ENCODE data around the gene VPS13D.
"Not testable (repeated sequence)": the region's sequence is repeated elsewhere in the genome, so short reads cannot be mapped to it uniquely, and the experiment has no call there.

The VPS13D gene

DNA sequence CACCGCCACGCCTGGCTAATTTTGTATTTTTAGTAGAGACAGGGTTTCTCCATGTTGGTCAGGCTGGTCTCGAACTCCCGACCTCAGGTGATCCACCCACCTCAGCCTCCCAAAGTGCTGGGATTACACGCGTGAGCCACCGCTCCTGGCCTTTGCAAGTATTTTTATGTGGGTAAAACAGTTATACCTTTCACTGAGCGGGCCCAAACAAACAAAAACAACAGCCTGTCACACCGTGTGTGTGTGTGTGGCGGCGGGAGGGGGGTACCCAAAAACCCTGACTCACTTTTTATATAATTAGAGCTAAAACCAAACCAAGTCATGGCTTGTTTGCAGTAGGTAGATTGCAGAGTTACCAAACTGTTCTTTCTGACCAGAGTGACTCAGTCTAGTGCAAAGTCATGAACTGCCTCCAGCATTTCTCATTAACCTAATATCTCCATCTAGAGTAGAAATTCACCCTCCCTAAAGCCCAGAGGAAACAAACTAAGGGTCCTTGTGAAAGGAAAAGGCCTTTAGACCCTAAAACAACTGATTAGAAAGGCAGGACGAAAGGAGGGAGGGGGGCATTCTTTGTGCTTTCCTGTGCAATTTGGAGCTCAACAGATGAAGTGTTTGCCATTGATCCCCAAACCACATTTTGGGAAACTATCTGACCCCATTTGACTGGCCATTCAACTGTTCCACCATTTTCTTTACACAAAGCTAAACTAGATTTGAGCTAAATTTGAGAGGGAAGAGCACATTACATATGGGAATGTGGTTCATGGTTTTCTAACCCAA, 207.2 kb downstream of the VPS13D start:
- DNase-seq: no peak

DNA sequence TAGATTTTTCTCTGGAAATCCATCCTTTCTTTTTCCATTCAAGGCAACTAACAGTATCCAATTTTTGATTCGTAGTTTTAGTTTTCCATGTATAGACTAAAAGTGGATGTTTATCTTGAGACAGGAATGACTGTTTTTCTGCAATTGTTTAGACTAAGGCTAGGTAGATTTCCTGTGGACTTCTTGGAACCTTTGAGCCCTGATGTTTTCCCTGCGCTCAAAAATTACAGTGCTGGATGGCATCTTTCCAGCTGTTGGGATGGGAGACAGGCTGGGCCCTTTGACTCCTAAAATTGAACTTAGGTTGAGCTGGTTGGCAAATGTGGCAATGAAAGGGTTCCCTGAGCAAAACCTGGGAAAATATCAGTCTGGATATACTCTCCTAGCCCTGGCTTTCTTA, 207.8 kb downstream of the VPS13D start:
- DNase-seq: no peak

DNA sequence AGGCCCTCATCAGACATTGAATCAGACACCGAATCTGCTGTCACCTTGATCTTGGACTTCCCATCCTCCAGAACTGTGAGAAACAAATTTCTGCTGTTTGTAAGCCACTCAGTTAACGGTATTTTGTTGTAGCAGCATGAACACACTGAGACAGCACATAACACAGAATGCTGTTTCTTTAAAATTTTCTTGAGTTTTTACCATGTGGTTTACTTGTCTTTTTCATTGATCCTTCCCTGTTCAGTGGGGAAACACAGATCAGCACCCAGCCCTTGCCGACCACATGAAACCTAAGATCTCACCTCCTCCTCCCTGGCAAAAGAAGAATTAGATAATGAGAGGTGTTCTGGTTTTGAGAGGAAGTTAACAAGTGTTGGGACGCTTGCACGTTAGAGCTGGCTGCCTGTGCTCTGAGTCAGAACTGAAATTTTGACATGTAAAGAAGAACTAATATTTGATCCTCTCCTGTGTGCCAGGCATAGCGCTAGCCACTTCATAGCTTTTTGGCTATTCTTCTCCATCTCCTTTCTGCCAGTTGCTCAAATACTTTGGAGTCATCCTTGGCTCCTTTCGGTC, 208.6 kb downstream of the VPS13D start:
- no peak for DNase-seq

DNA sequence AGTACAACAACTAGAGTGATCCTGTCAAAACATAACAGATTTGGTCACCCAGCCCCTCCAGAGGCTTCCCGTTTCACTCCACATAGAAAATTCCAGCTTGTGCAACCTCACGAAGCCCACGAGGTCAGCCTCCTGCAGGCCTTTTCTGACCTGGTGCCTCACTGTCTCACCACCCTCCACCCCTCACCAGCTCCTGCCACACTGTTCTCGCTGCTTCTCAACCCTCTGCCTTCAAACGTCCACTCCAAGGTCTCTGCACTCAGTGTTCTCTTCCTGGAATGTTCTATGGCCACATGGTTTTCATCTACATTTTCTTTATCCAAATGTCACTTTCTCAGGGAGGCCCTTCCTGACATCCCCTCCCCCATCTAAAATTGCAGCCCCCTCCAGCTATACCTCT, 209.2 kb downstream of the VPS13D start:
- no peak for DNase-seq

DNA sequence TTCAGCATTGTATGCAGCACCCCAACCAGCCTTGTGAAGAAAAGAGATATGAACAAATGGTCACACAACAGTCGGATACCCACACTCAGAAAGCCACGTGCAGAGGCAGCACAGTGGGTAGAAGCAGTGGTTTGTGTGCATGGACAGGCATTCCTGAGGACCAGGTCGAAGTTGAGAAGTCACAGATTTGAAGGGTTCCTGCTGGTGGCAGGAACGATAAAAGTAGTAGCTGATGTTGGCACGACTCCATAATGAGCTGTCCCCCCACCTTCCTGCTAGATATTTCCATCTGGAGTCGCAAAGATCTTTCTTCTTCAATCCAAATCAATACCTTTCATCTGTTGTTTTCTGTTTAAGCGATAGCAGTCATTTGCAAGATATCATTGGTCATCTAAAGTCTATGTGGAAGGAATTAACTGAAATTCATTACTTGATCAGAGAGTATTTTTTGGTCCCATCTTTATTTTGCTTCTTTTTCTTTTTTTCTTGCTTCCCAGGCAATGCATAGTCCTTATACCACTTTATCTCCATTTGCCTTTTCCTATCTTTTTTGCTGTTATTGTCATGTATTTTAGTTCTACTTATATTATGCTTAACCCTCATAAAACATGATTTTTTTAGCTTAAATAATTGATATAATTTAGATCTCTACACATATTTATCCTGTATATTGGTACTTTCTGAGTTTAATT, 211.7 kb downstream of the VPS13D start:
- no peak for DNase-seq

DNA sequence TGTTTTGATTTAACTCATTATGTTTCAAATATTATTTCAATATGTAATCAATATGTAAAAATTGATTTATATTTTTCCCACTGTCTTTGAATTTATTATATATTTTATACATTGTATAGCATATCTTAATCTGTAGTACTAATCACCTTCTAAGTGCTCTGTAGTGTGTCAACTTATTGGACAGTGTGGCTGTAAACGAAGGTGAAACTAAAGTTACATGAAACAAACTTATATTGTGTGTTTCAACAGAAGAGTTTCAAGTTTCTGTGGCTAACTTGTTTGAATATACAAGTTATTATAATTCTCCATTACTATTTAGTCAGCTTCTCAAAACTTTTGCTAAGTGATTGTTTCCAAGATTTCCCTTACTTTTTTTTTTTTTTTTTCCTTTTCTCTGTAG, 212.4 kb downstream of the VPS13D start:
- DNase-seq: no peak

DNA sequence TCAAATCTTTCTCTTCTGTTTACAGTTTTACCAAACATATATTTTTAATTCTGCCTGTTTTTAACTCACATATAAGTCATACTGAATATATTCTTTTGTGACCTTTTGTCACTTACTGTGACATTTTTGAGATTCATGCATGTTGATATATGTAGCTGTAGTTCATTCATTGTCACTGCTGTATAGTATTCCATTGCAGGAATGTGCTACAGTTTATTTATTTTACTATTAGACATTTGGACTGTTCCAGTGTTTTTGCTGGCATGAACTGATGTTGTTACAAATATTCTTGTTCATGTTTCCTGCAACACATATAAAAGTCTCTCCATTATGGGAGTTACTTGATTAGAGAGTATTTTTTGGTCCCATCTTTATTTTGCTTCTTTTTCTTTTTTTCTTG, 213.3 kb downstream of the VPS13D start:
- DNase-seq: no peak

DNA sequence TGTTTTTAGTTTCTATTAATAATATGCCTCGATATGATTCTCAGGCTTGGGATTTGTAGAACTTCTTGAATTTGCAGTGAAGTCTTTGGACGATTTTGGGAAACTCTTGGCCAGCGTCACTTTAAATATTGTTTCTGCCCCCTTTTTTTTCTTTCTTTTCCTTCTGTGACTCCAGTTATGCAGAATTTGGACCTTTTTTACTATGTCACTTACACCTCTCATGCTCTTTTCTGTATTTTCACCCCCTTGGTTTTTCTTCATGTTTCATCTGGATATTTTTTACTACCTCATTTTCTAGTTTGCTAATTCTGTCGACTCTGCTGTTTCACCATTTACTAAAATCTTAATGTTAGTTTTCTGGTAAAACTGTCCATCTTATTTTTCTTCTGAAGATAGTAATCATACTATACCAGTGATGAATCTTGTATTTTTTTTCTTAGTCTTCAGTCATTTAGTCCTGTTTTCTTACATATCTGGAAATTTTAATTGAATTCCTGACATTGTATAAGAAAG, 214.6 kb downstream of the VPS13D start:
- no peak for DNase-seq

DNA sequence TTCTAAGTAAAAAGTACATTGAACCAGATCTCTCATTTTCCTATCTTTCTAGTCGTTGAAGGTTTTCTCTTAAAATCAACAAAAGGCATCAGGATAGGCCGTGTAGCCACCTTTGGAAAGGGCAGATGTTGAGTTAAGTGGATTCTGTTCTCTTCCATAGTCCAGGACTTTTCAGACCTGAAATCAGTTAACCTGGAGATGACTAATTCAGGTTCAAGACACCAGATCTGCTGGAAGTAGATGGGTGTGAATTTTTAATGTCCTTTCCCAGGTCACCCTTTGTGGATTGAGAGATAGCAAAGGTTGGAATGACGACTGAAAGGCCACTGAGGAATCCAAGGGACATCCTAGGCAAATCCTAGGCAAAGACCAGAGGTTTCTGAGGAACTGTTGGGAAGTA, 215.4 kb downstream of the VPS13D start:
- no peak for DNase-seq

DNA sequence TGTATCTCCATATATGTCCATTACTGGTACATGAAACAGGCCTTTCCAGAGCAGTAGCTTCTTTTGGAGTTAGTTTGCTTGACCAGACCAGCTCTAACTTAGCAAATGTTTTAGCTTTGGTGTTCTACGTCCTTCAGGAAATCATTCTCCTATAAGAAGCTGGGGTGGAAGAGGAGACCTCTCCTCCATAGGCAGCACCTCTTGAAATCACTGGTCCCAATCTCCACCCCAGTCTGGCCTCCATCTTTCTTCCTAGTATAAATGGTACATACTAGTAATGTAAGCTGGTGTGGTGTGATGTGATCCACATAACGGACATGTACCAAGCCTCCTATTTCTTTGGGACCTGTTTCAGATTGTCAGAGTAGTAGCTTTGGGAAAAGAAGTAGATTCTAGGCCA, 216.8 kb downstream of the VPS13D start:
- no peak for DNase-seq

DNA sequence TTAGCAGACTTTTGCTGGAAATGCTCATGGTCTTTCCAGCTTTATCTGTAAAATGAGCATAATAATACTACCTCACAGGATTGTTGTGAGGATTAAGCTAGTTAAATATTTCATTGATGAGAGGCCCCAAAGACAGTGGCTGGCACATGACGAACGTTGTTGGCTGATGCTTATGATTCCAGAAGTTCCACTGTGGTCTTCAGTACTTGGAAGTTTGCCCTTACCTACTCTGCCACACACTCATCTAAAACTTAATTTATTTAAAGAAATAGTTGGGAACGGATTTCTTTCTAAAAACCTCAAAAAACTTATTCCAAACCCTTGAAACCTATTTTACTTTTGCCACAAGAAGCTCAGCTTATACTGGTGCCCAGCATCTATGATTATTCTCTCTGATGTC, 217.5 kb downstream of the VPS13D start:
- DNase-seq: no peak

DNA sequence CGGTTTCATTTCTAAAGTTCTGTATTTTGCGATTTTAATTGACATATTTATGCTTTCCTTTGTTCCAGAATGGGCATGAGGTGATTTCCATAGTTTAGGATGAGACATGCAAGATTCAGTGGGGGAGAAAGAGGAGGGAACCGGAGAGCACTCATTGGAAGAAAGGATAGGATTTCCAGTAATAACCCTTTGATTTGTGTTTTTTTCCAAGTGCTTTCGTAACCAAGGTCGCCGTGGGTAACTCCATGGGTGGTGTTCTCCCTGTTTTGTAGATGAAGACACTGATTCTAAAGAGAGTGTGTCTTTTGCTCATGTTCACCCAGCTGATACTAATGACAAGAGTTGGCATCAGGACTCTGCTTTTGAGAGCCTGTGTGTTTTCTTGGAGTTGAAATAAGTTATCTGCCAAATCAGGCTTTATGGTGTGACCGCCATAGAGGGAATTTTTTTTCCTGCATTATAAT, 218.1 kb downstream of the VPS13D start:
- no peak for DNase-seq

DNA sequence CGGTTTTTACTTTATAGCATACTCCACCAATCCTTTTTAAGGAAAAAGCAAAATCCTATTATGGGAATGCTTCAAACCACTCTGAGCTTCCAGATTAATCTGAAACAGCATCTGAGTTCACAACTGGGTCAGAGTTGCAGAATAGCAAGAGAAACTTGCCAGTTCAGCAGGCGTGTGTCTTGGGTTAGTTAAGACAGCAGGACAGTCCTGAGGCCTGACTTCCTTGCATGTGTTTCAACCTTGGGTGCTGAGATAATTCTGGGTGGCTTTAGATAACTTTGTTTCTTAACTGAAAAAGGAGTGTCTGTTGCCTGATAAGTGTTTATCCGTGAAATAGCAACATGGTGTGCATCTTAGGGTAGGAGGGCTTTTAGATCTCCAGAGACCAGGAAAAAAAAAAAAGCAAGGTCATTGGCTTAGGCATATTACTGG, 218.9 kb downstream of the VPS13D start:
- no peak for DNase-seq

DNA sequence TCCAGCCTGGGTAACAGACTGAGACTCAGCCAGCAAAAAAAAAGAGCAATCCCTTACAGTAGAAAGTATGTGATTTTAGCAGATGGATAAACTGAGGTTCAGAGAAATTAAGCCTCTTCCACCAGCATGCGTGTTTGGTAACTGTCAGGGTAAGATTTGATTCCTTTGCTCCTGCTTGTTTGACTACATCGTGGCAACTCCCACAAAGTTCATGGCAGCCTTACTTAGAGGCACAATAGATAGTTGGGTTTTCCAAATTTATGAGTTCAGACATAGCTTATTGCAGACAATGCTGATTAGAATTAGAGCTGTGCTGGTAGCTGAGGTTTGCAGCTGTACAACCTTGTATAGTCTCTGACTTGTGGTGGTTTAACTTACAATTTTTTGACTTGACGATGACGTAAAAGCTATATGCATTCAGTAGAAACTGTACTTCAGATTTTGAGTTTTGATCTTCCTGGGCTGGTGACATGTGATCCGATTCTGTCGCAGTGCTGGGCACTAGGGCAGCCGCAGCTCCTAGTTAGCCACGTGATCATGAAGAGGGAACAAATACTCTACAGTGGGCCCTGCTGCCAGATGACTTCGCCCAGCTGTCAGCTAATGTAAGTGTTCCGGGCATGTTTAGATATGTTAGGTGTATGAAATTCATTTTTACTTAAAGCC, 220.4 kb downstream of the VPS13D start:
- DNase-seq: peak; percentile 62

DNA sequence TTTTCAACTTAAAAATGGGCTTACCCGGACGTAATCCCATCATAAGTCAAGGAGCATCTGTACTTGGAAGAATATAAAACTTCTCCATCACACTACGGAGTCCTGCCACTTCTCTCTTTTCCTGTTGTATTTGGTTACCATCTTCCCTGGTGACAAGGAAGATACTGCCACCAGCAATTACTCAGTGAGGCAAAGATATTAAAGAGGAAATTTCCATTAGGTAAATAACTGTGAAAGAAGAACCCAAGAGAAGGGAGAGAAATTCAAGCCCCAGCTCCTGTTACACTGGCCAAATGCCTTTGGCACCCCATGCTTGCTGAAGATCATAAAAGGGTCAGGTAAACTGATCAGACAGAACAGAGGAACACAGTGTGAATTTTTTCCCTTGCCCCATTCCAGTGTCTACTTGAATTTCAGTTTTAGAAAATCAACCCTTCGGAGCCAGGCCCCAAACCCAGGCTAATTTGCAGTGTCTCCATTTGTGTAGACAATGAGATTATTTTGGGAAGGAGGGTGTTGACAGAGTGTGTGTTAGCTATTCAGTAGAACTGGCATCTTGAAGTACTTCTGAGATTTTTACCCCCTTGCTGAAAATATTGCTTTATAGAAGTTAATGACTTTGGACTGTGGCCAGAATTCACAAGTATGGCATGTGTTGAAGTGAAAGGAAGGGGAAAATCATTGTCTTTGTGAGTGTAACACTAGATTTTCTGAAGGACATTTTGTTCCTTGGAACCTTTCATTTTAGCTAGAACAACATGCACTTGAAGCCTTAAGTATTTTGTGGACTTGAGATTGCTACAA, 221.1 kb downstream of the VPS13D start:
- peak; percentile 22 for DNase-seq

DNA sequence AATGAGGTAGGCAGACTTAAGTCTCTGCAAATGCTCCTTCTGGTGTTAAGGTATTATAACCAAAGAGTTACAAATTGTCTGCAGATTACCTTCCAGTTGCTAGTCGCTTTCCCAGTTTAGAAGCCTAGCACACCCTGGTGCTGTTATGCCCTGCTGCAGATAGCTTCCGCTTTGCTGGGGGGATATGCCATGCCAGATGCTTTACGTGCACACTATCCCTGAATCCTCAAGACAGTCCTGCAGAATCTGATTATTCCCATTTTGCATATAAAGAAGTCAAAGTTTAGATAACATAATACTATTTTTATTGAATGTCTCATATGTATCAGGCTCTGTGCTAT, 221.7 kb downstream of the VPS13D start:
- no peak for DNase-seq

DNA sequence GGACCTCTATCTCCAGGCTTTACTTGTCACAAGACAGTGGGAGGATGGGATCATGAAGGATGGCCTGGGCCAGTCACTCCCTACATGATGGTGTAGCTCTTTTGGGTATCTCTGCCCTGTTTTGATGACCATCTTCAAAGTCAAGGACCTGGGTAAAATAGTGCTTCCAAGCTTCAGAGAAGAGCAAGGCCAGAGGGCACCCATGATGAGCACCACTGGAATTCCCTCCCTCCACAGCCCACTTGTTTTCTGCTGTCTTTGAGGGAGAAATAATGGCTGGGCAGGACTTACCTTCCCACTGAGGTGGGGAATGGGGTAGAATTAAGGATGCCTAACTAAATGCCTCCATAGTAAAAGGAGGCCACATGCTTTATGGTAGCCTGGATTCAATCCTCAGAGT, 222.4 kb downstream of the VPS13D start:
- DNase-seq: no peak

DNA sequence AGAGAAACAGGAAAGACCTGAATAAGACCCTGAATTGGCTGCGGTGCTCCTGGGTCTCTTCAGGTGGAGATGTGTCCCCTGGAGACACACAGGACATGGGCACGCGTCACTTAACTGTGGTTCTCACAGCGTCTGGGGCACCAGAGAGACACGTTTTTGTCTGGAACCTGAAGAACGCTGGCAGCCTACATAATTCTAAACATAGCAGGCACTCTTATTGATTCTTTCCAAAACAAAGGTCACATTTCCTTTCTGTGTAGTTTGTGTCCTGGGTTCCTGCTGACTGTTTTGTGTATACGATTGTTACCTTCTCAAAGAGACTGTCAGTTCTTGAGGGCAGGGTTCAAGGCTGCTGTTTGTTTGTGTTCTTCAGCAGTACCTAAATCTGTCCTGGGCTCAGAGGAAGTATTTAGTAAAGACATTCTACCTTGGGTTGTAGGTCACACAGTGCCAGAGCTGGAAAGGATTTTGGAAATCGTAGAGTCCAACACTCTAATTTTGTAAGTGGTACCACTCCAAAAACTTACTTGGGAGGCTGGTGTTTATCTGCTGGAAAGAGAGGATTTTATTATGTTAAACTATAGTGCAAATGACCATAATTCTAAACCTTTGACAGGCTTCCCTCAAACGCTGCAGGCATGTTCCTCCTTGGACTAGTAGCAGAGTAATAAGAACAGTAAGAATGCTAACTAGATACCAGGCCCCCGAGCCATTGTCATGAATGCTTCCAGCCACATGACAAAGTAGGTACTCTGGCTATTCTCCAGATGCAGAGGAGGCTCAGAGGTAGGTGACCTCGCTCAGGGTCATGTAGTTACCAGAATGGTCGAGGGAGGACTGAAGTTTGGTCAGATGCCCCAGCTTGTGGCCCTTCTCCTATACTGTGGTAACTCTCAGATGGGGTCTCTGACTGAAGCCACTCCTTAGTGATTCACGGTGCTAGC, 223.8 kb downstream of the VPS13D start:
- DNase-seq: no peak

DNA sequence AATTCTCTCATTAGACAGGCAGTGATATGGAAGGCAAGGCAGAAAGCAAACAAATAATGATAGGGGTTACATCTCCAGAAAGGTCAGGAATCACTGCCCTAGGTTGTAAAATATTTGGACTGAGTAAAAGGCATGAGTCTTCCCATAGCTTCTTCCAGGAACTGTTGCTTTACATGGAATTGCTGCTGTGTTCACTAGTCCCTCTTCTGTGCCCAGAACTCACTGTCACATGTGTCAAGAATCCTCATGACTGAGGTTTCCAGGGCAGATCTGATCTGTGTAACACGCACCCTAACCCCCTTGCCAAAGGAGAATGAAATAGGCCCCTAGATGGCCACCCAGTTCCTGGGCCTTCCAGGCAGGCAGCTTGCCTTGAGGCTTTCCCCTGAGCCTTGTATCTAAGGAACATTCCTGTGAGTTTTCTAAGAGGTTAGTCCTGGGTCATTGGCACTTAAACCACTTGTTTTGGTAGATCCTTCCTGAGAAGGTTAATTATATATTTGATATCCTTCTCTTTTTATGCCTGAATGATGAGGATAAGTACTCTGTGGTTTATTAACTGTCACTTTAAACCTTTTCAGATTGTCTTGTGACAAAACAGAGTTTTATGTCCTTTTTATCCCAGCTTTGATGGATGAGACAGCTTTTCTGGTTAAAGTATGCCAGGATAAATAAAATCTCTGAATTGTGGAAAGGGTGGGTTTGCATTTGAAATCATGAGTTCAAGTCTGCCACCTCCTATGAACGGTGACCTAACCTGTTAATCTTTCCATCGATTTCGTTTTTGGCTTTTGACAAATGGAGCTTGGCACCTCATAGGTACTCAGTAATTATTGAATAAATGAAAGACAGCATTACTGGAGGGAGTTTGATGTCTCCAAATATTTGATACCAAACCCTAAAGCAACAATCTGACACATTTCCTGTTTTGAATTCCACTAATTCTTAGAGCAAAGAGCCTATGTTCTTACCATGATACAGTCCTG, 224.9 kb downstream of the VPS13D start:
- peak; percentile 31 for DNase-seq

DNA sequence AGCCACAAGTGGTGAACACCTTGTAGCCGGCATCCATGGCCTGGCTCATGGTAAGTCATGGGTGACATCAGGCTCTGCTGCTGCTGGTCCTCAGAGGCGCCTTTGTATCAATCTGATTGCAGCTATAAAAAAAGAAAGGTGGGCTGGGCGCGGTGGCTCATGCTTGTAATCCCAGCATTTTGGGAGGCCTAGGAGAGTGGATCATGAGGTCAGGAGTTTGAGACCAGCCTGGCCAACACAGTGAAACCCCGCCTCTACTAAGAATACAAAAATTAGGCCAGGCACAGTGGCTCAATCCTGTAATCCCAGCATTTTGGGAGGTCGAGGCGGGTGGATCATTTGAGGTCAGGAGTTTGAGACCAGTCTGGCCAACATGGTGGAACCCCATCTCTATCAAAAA, 226.3 kb downstream of the VPS13D start:
- DNase-seq: not testable (repeated sequence)
